RWPE2 (cell line): Measurements from ENCODE around the gene RNGTT.

Experiments used
- ATAC-seq: fragments of 200-7000 bp; cut with Tn5 transposase; 3 replicates; pipeline ENCODE4 v1.9.1; 2021; ENCODE audit warnings: low read depth
- DNase-seq: peaks from one replicate; pipeline ENCODE4 v3.0.0-alpha.2; 2020; ENCODE audit warnings: low spot score
- H3K27ac ChIP-seq: fragments of 450-650 bp; 2 replicates; pipeline ENCODE4 v1.5.1; 2017; ENCODE audit warnings: mild to moderate bottlenecking; ENCODE audit not compliant: poor library complexity, severe bottlenecking
- H3K27me3 ChIP-seq: fragments of 250-450 bp; sonication (Bioruptor Pico); 2 replicates; pipeline ENCODE4 v1.5.1; 2021; ENCODE audit warnings: mild to moderate bottlenecking, moderate library complexity; ENCODE audit not compliant: insufficient read depth, poor library complexity, severe bottlenecking
- H3K36me3 ChIP-seq: fragments of 250-450 bp; sonication (Bioruptor Pico); 2 replicates; pipeline ENCODE4 v1.5.1; 2020; ENCODE audit warnings: low read depth, mild to moderate bottlenecking, moderate library complexity
- H3K4me1 ChIP-seq: fragments of 250-450 bp; sonication (Bioruptor Pico); 2 replicates; pipeline ENCODE4 v1.5.1; 2021; ENCODE audit warnings: mild to moderate bottlenecking, moderate library complexity; ENCODE audit not compliant: insufficient read depth, poor library complexity, severe bottlenecking
- H3K4me3 ChIP-seq: fragments of 250-450 bp; sonication (Bioruptor Pico); 2 replicates; pipeline ENCODE4 v1.5.1; 2021; ENCODE audit warnings: mild to moderate bottlenecking, moderate library complexity; ENCODE audit not compliant: severe bottlenecking
- H3K9me3 ChIP-seq: fragments of 250-450 bp; sonication (Bioruptor Pico); 2 replicates; pipeline ENCODE4 v1.5.1; 2021; ENCODE audit warnings: mild to moderate bottlenecking, moderate library complexity; ENCODE audit not compliant: severe bottlenecking
- CTCF ChIP-seq: fragments of 450-650 bp; IDR thresholded peaks from one replicate; pipeline ENCODE4 v1.5.1; 2017; ENCODE audit warnings: mild to moderate bottlenecking, moderate library complexity; ENCODE audit not compliant: poor library complexity, severe bottlenecking

The RNGTT gene

DNA sequence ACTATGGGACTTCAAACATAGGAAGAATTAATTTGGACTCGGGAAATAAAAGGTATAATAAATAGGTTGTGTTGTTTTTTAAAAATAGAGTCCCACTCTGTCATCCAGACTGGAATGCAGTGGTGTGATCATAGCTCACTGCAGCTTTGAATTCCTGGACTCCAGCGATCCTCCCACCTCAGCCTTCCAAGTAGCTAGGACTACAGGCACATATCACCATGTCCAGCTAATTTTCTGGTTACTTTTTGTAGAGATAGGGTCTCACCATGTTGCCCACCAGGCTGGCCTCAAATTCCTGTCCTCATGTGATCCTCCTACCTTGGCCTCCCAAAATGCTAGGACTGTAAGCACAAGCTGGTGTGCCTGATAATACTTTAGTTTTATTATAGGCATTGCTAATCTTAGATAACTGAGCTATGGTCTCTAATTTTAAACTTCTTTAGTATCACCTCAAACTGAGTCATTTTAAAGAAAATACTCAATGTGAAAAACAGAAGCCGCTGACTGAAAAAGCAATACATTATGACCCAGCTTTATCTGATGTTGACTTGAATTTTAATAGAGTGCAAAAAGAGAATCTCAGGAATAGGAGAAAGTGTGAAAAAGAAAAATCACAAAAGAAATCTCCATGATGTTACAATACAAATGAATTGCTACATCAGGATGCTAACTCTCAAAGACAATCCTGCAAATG, 251.0 kb downstream of the RNGTT start:
- ATAC-seq, result no peak
- DNase-seq, result no peak
- Histone ChIP-seq H3K27ac (no peak overlapping the region), H3K36me3 (no peaks in the 10 kb centered on the region), H3K9me3 (no peaks in the 10 kb centered on the region), H3K4me1 (no peaks in the 10 kb centered on the region), H3K4me3 (no peak overlapping the region), H3K27me3 (no peaks in the 10 kb centered on the region)
- no peak for TF ChIP-seq CTCF

DNA sequence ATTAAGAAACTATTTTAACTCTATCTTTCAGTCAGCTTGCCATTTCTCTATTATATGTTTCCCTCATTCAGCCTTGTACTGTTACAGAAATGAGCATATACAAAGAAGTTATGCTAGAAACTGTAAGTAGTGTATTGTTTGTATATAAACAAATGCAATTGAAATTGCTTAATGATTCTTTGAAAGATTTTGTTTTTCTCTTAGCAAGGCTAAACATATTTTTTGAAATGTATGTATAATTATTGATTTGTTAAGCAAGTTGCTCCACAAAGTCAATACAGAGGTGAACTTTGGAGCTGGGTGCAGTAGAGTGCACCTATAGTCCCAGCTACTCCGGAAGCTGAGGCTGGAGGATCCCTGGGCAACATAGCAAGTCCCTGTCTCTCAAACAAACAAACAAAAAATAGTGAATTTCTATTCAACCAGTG, 253.6 kb downstream of the RNGTT start:
- H3K4me1 ChIP-seq, result no peaks in the 10 kb centered on the region
- DNase-seq (no peak), ATAC-seq (no peak)
- TF ChIP-seq CTCF, result no peak
- H3K9me3 ChIP-seq, result no peaks in the 10 kb centered on the region
- no peak overlapping the region for H3K27ac ChIP-seq
- no peak overlapping the region for H3K4me3 ChIP-seq
- no peaks in the 10 kb centered on the region for H3K36me3 ChIP-seq
- H3K27me3 ChIP-seq, result no peaks in the 10 kb centered on the region

DNA sequence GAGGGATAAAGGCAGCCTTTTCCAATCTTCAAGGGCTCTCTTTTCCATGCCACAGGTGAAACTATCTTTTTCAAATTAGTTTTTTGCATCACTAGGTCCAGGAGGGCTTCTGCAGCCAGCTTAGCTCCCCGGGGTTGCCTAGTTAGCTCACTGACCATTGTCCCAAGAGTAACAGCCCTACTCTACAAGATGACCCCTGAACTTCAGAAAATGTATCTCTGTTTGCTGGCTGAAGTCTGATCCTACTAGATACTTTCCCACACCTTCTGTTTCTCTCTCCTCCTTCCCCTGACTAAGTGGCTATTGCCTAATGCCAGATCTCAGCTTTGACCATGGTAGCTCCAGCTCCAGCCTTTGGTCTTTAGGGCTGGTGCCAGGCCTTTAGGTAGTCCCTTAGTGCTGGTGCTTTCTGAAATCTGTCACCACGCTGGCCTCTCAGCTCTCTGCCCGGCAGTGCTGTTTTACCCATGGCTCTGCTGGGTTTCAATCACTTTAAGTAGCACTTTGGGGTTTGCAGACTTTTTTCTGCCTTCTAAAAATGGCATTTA, 255.1 kb downstream of the RNGTT start:
- no peaks in the 10 kb centered on the region for H3K27me3 ChIP-seq
- H3K9me3 ChIP-seq, result no peaks in the 10 kb centered on the region
- no peak for TF ChIP-seq CTCF
- DNase-seq (no peak), ATAC-seq (no peak)
- no peak overlapping the region for H3K4me3 ChIP-seq
- no peaks in the 10 kb centered on the region for H3K4me1 ChIP-seq
- H3K27ac ChIP-seq, result no peak overlapping the region
- H3K36me3 ChIP-seq, result no peaks in the 10 kb centered on the region

DNA sequence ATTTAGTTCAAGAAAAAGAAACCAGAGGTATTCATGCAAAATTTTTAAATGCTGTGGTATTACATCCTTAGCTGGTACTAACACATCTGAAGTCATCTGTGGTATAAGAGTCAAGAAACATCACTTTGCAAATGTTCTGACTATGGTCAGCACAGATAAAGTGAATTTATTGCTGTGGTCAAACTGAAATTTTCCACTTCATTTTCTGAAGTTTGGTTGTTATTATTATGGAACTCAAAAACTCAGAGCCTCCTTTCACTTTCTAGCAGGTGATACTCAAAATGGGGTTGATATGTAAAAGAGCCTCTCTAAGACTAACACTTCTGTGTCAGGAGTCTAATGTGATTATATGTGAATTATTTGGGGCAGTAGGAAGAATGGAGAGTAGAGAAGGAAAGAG, 257.8 kb downstream of the RNGTT start:
- TF ChIP-seq CTCF, result no peak
- Histone ChIP-seq H3K9me3 (no peaks in the 10 kb centered on the region), H3K27me3 (no peaks in the 10 kb centered on the region), H3K36me3 (no peaks in the 10 kb centered on the region), H3K4me3 (no peak overlapping the region), H3K4me1 (no peaks in the 10 kb centered on the region), H3K27ac (no peak overlapping the region)
- ATAC-seq (no peak), DNase-seq (no peak)

DNA sequence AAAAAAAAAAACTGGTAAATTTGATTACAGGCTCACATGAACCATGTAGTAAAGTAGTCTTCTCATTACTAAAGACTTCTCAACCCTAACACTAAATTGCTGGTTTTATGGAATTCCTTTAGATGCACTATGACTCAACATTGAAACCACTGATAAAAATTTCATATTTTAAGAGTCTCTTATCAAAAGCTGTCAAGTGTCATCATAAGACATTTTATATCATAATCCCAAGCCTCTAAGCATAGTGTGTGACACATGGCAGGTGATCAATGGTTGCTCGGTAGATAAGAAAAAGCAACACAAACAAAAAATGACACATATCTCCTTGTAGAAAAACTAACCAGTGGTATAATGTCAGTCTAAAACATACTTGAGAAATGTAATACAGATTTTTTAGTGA, 258.4 kb downstream of the RNGTT start:
- Histone ChIP-seq H3K27ac (no peak overlapping the region), H3K27me3 (no peaks in the 10 kb centered on the region), H3K36me3 (no peaks in the 10 kb centered on the region), H3K4me3 (no peak overlapping the region), H3K9me3 (no peaks in the 10 kb centered on the region), H3K4me1 (no peaks in the 10 kb centered on the region)
- DNase-seq (no peak), ATAC-seq (no peak)
- TF ChIP-seq CTCF, result no peak
